Activated CD8-positive, alpha-beta memory T cell treated with anti-CD3 and anti-CD28 coated beads for 36 hours (primary cell): ENCODE measurements around the gene PRDM8. TPM values are rescaled to one million over a fixed set of nuclear protein-coding genes. Genes with fewer than 3 reads are reported as not detected.
"Not testable (repeated sequence)": the region's sequence is repeated elsewhere in the genome, so short reads cannot be mapped to it uniquely, and the experiment has no call there.

ENCODE experiments used
- CTCF ChIA-PET: fragments of 350-600 bp; sonication (Branson Sonifier 250); formaldehyde crosslinking; loops from one replicate; lab custom pipeline; 2021; ENCODE audit warnings: antibody characterized with exemption; lab: Charles Lee
- POLR2A ChIA-PET: fragments of 350-600 bp; sonication (Branson Sonifier 250); formaldehyde crosslinking; loops from one replicate; lab custom pipeline; 2021; ENCODE audit warnings: antibody characterized with exemption; lab: Charles Lee
- total RNA-seq, 2 experiments: library from RNA; stranded (reverse); gene quantifications; one replicate each; pipeline ENCODE4 v1.2.3, GENCODE V29; 2021

Gene PRDM8
- total RNA-seq, 2 experiments from 2014 or later = 7.1 to 7.2 TPM

- CTCF ChIA-PET = no interaction called here
- POLR2A ChIA-PET = no interaction called here
These were observed 40.7 kb downstream of the PRDM8 start for GRCh38 chr4:80237992-80238391.

- CTCF ChIA-PET = no interaction called here
- POLR2A ChIA-PET = no interaction called here
These were observed 42.3 kb downstream of the PRDM8 start for GRCh38 chr4:80239480-80240150.

GRCh38 chr4:80240976-80241375, 43.7 kb downstream of the PRDM8 start:
- CTCF ChIA-PET = no interaction called here
- POLR2A ChIA-PET = no interaction called here

GRCh38 chr4:80243274-80244018, 46.1 kb downstream of the PRDM8 start:
- ChIA-PET CTCF (interaction anchor here (0.8 kb wide), 1 partner anchor 265 kb away, joined by 3 read pairs; no protein-coding TSS in a partner anchor), POLR2A (no interaction called here)

- CTCF ChIA-PET, POLR2A ChIA-PET: not testable (repeated sequence)
These were observed 50.2 kb downstream of the PRDM8 start for GRCh38 chr4:80247484-80247883.

- ChIA-PET POLR2A (no interaction called here), CTCF (interaction anchor here (1.7 kb wide), 1 partner anchor 8 kb away, joined by 4 read pairs; no protein-coding TSS in a partner anchor)
These were observed 51.8 kb downstream of the PRDM8 start for GRCh38 chr4:80249144-80249543.

GRCh38 chr4:80252427-80252826, 55.1 kb downstream of the PRDM8 start:
- CTCF ChIA-PET = no interaction called here
- POLR2A ChIA-PET = no interaction called here

GRCh38 chr4:80252953-80253352, 55.6 kb downstream of the PRDM8 start:
- POLR2A ChIA-PET = no interaction called here
- CTCF ChIA-PET = no interaction called here

GRCh38 chr4:80253510-80253909, 56.2 kb downstream of the PRDM8 start:
- POLR2A ChIA-PET = no interaction called here
- CTCF ChIA-PET = interaction anchor here (0.9 kb wide), 1 partner anchor 12 kb away, joined by 3 read pairs; no protein-coding TSS in a partner anchor

Other genes with a start within 250 kb of the PRDM8 start
- 10 to 100 TPM; 10.5 to 11.1 TPM for gene ANTXR2, start 124.3 kb upstream of the PRDM8 start, total RNA-seq
- gene FGF5, start 69.2 kb downstream of the PRDM8 start, total RNA-seq = not detected
- not detected for gene CFAP299, start 138.2 kb downstream of the PRDM8 start, total RNA-seq